Caco-2 (cell line): ENCODE measurements around the gene KIT. TPM values are rescaled to one million over a fixed set of nuclear protein-coding genes. Genes with fewer than 3 reads are reported as not detected.

Experiments used
- BruUV-seq: library from RNA; stranded (reverse); fragments of 400-500 nt; replicated peaks from 2 replicates; lab custom pipeline; 2021; lab: Mats Ljungman, UMichigan
- CTCF ChIA-PET: fragments of 300-600 bp; sonication (Branson Sonifier 250); formaldehyde crosslinking; loops from one replicate; lab custom pipeline; 2022; ENCODE audit warnings: antibody characterized with exemption; lab: Charles Lee
- POLR2A ChIA-PET: fragments of 300-600 bp; sonication (Branson Sonifier 250); formaldehyde crosslinking; loops from one replicate; lab custom pipeline; 2022; ENCODE audit warnings: antibody characterized with exemption; lab: Charles Lee
- DNase-seq, 2 experiments: peaks; one replicate each; pipeline versions ENCODE4 v3.0.0 to v3.0.0-alpha.2; 2020 to 2022
- H3K27me3 ChIP-seq: replicated peaks from 2 replicates; pipeline ENCODE4 v1.6.0; 2011; ENCODE audit warnings: low read length; ENCODE audit not compliant: control insufficient read depth, insufficient read depth
- H3K36me3 ChIP-seq: 2 replicates; pipeline ENCODE4 v1.5.1; 2011; ENCODE audit warnings: low read length; ENCODE audit not compliant: control insufficient read depth, insufficient read depth
- H3K4me1 ChIP-seq: fragments of 250-450 bp; sonication (Bioruptor Pico); 2 replicates; pipeline ENCODE4 v1.5.1; 2020; ENCODE audit warnings: mild to moderate bottlenecking
- H3K4me3 ChIP-seq: 2 replicates; pipeline ENCODE4 v1.5.1; 2011; ENCODE audit warnings: low read depth, mild to moderate bottlenecking, control low read depth, low read length
- H3K9me3 ChIP-seq: fragments of 250-450 bp; sonication (Bioruptor Pico); 2 replicates; pipeline ENCODE4 v1.5.1; 2020; ENCODE audit warnings: mild to moderate bottlenecking, moderate library complexity
- H3K27ac Mint-ChIP-seq: one replicate; pipeline ENCODE4 v1.8.0; 2022; ENCODE audit warnings: mixed read lengths; ENCODE audit not compliant: unreplicated experiment
- H3K27me3 Mint-ChIP-seq: one replicate; pipeline ENCODE4 v1.8.0; 2022; ENCODE audit warnings: mixed read lengths; ENCODE audit not compliant: insufficient read depth, unreplicated experiment
- H3K36me3 Mint-ChIP-seq: one replicate; pipeline ENCODE4 v1.8.0; 2022; ENCODE audit warnings: mild to moderate bottlenecking, mixed read lengths; ENCODE audit not compliant: insufficient read depth, unreplicated experiment
- H3K4me1 Mint-ChIP-seq: one replicate; pipeline ENCODE4 v1.8.0; 2022; ENCODE audit warnings: low read depth, mixed read lengths; ENCODE audit not compliant: unreplicated experiment
- H3K4me3 Mint-ChIP-seq: one replicate; pipeline ENCODE4 v1.8.0; 2022; ENCODE audit warnings: mild to moderate bottlenecking, moderate library complexity, mixed read lengths; ENCODE audit not compliant: unreplicated experiment
- H3K9me3 Mint-ChIP-seq: one replicate; pipeline ENCODE4 v1.8.0; 2022; ENCODE audit warnings: mixed read lengths; ENCODE audit not compliant: unreplicated experiment
- CTCF ChIP-seq, 2 experiments: fragments of 200-600 bp in 1 of 2; IDR thresholded peaks; 1 replicate in 1 of 2; 2 replicates in 1 of 2; pipeline versions ENCODE4 v1.5.1 to v1.8.0; 2011 to 2022; ENCODE audit warnings: antibody characterized with exemption in 1 of 2, control low read depth in 1 of 2, inconsistent platforms in 1 of 2, low read depth in 1 of 2, low read length in 1 of 2, mild to moderate bottlenecking in 1 of 2, moderate library complexity in 1 of 2; ENCODE audit not compliant: insufficient read depth in 1 of 2, severe bottlenecking in 1 of 2, unreplicated experiment in 1 of 2
- intact Hi-C: fragments of 100-400 bp; cut with micrococcal nuclease; formaldehyde crosslinking; loops from one replicate; pipeline ENCODE4 v1.10.0; 2022; ENCODE audit not compliant: unreplicated experiment
- total RNA-seq: library from RNA; stranded (reverse); gene quantifications from 2 replicates; pipeline ENCODE4 v1.2.3, GENCODE V29; 2022

The KIT gene
- total RNA-seq, 1 experiment from 2014 or later: 1.7 TPM

- Mint-ChIP-seq H3K27me3 (peaks cover 8% of the 10 kb centered on the region), H3K4me3 (no peak overlapping the region), H3K9me3 (peaks cover 8% of the 10 kb centered on the region), H3K27ac (no peak overlapping the region), H3K36me3 (peaks cover 5% of the 10 kb centered on the region), H3K4me1 (no peaks in the 10 kb centered on the region)
- Histone ChIP-seq H3K36me3 (no peaks in the 10 kb centered on the region), H3K4me1 (no peaks in the 10 kb centered on the region), H3K4me3 (no peak overlapping the region), H3K27me3 (no peaks in the 10 kb centered on the region), H3K9me3 (0 out of 2 replicates have a peak, but pooled peaks cover 2% of the 10 kb centered on the region)
- no peak for DNase-seq
- ChIA-PET POLR2A (no interaction called here), CTCF (no interaction called here)
- TF ChIP-seq CTCF (IDR thresholded peaks at IDR 0.05; ENCODE audit: insufficient read depth in 1 of 2, low read depth in 1 of 2, low read length in 1 of 2, severe bottlenecking in 1 of 2, unreplicated experiment in 1 of 2): no peak
- no TSS peak for BruUV-seq
- intact Hi-C loops: no loop called here
Observed at GRCh38 chr4:54677853-54678650, 20.3 kb downstream of the KIT start.

DNA sequence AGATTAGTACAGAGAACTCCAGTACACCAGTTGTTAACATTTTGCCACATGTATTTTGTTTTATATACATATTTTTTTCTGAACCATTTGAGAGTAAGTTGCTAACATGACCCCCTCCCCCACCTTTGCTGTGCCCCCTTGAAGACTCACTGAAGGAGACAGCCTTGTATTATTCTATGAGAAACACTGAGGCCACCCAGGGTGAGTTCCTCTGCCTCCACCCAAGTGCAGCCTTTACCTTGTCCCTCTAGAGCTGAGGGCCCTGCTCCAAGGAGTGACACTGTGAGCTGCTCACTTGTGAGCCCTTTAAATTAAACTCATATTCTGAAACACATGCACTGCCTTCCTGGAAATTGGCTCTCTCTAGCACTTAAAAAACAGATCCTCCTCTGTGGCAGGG, 21.1 kb downstream of the KIT start:
- POLR2A ChIA-PET: no interaction called here
- H3K36me3 Mint-ChIP-seq: peaks cover 5% of the 10 kb centered on the region
- no TSS peak for BruUV-seq

DNA sequence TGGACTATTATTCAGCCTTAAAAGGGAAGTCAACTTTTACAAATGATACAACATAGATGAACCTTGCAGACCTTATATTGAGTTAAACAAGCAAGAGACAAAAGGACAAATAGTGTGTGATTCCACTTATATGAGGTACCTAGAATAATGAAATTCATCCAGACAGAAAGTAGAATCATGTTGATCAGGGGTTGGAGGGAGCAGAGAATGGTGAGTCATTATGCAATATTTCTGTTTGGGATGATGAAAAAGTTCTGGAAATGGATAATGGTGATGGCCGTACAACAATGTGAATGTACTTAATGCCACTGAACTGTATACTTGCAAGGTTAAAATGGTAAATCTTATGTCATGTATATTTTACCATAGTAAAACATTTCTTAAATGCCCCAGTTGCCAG, 22.1 kb downstream of the KIT start:
- Mint-ChIP-seq H3K27ac (no peak overlapping the region), H3K27me3 (no peaks in the 10 kb centered on the region), H3K4me1 (no peaks in the 10 kb centered on the region), H3K4me3 (no peak overlapping the region), H3K36me3 (no peaks in the 10 kb centered on the region), H3K9me3 (no peaks in the 10 kb centered on the region)
- Histone ChIP-seq H3K27me3 (no peaks in the 10 kb centered on the region), H3K36me3 (no peaks in the 10 kb centered on the region), H3K4me3 (no peak overlapping the region), H3K4me1 (no peaks in the 10 kb centered on the region), H3K9me3 (no peaks in the 10 kb centered on the region)
- DNase-seq: no peak
- POLR2A ChIA-PET: no interaction called here
- intact Hi-C loops: loop anchor here (5.0 to 10.0 kb wide), 2 partner anchors 267 to 295 kb away; no protein-coding TSS in a partner anchor
- CTCF ChIA-PET: no interaction called here
- no TSS peak for BruUV-seq
- no peak for TF ChIP-seq CTCF (IDR thresholded peaks at IDR 0.05; ENCODE audit: insufficient read depth in 1 of 2, low read depth in 1 of 2, low read length in 1 of 2, severe bottlenecking in 1 of 2, unreplicated experiment in 1 of 2)

More for the DNA sequence above, 21.1 kb downstream of the KIT start:
- Histone ChIP-seq H3K4me1 (no peaks in the 10 kb centered on the region), H3K36me3 (no peaks in the 10 kb centered on the region), H3K9me3 (no peaks in the 10 kb centered on the region), H3K27me3 (no peaks in the 10 kb centered on the region), H3K4me3 (no peak overlapping the region)
- intact Hi-C loops: no loop called here
- Mint-ChIP-seq H3K9me3 (peaks cover under 1% of the 10 kb centered on the region), H3K27ac (no peak overlapping the region), H3K4me1 (no peaks in the 10 kb centered on the region), H3K4me3 (no peak overlapping the region), H3K27me3 (peaks cover 2% of the 10 kb centered on the region)
- CTCF ChIA-PET: no interaction called here
- no peak for TF ChIP-seq CTCF (IDR thresholded peaks at IDR 0.05; ENCODE audit: insufficient read depth in 1 of 2, low read depth in 1 of 2, low read length in 1 of 2, severe bottlenecking in 1 of 2, unreplicated experiment in 1 of 2)
- no peak for DNase-seq
